ENCODE measurements around the gene ALDH5A1. TPM values are rescaled to one million over a fixed set of nuclear protein-coding genes. Genes with fewer than 3 reads are reported as not detected.

ALDH5A1 gene
- total and polyA plus RNA-seq, 2 of the 13 experiments (the other 11 are each of a cell fraction or from before 2014, with no cell fraction given): 12.8 to 32.5 TPM

- H3K27ac ChIP-seq (ENCODE audit: extremely low read length, insufficient read depth, low read length): no peak overlapping the region
- H3K27me3 ChIP-seq (ENCODE audit: control insufficient read depth in 1 of 2, insufficient read depth in 2 of 2, low read length in 2 of 2): no peaks in the 10 kb centered on the region
- DNase-seq (ENCODE audit: low spot score) (no peak), ATAC-seq (no peak), FAIRE-seq (no peak)
- TF ChIP-seq, protein P1, sequence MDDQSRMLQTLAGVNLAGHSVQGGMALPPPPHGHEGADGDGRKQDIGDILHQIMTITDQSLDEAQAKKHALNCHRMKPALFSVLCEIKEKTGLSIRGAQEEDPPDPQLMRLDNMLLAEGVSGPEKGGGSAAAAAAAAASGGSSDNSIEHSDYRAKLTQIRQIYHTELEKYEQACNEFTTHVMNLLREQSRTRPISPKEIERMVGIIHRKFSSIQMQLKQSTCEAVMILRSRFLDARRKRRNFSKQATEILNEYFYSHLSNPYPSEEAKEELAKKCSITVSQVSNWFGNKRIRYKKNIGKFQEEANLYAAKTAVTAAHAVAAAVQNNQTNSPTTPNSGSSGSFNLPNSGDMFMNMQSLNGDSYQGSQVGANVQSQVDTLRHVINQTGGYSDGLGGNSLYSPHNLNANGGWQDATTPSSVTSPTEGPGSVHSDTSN (CRISPR knock-in tag; IDR thresholded peaks at IDR 0.05; ENCODE audit: borderline replicate concordance): no peak
- TF ChIP-seq ZNF703 (CRISPR knock-in tag; IDR thresholded peaks at IDR 0.05; ENCODE audit: borderline replicate concordance): no peak
- no peak for TF ChIP-seq ZKSCAN5 (CRISPR knock-in tag; IDR thresholded peaks at IDR 0.05)
- TF ChIP-seq ATF4 (CRISPR knock-in tag; IDR thresholded peaks at IDR 0.05): no peak
- TF ChIP-seq SATB2 (CRISPR knock-in tag; IDR thresholded peaks at IDR 0.05): no peak
- no peak overlapping the region for H2AFZ ChIP-seq (ENCODE audit: low read length)
- H3K79me2 ChIP-seq (ENCODE audit: insufficient read depth, low read length): no peaks in the 10 kb centered on the region
- BruUV-seq (replicated peaks): no TSS peak
- H3K4me2 ChIP-seq (ENCODE audit: low read depth, low read length): no peak overlapping the region
- POLR2A ChIA-PET: no interaction called here
- intact Hi-C loops (cut with micrococcal nuclease; ENCODE audit: unreplicated experiment): no loop called here
- CTCF ChIA-PET (ENCODE audit: low intra/inter-chr PET ratio, low total read pairs): no interaction called here
- H3K9me3 ChIP-seq (ENCODE audit: low read length): no peaks in the 10 kb centered on the region
- in situ Hi-C loops (cut with HindIII; ENCODE audit: extremely low pct_ligation_motif_present, low pct_unique_long_range_greater_than_20kb): no loop called here
- H3K4me1 ChIP-seq (ENCODE audit: insufficient read depth, low read length): no peaks in the 10 kb centered on the region; the same call in 1 of the 2 replicates
- H3K4me3 ChIP-seq (replicated peaks in 1 of 3; ENCODE audit: insufficient read depth in 1 of 3, low read depth in 2 of 3, low read length in 3 of 3): no peak overlapping the region
- 90% methylated on average over 4 of the region's 4 CpGs for WGBS (ENCODE audit: low lambda C conversion rate)
- H3K36me3 ChIP-seq (replicated peaks in 1 of 2; ENCODE audit: control insufficient read depth in 1 of 2, insufficient read depth in 2 of 2, low read length in 2 of 2): peaks cover 9 to 41% of the 10 kb centered on the region in 2 experiments
- no peak overlapping the region for H3K9ac ChIP-seq (ENCODE audit: insufficient read depth, low read depth, low read length)
- no peaks in the 10 kb centered on the region for H4K20me1 ChIP-seq (ENCODE audit: insufficient read depth, low read length)
These were observed 23.1 kb downstream of the ALDH5A1 start for GRCh38 chr6:24517659-24518543.

Data from HepG2 (cell line).